ENCODE data around the gene NFIL3. TPM values are rescaled to one million over a fixed set of nuclear protein-coding genes. Genes with fewer than 3 reads are reported as not detected.

NFIL3 gene
- total RNA-seq, 4 donors from 2014 or later: 15.8 to 26.4 (median 22.2) TPM

DNA sequence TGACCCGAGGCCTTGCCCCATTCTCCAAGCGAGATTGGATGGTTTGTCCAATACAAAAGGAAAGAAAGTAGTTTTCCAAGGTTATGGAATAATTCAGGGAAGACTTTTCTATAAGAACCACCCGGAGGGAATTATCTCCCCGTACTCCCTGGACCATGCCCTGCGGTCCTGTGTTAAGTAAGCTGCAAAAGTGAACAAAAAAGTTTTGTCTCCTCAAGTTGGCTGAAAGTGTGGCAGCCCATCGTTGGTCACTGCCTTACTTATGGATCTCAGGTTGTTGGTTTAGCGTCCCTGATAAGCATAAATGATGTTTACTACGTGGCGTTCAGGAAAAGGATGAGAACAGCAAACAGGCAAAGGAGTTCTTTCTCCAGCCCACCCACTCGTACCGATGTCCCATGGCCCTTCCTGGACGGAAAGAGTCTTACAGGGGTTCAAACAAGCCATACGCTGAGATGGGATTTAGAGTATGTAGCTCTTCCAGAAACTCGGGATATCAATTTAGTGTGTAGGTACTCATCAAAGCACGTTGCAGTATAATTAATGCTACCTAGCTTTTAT, 61.5 kb downstream of the NFIL3 start:
- DNase-seq: no peak
- 10 to 53% methylated on average over 2 to 15 of the region's 15 CpGs for WGBS, 2 donors (ENCODE audit: low coverage in 1 of 2)
- Histone ChIP-seq H3K36me3 (no peaks in the 10 kb centered on the region), H3K9me3 (no peaks in the 10 kb centered on the region), H3K4me3 (peak overlapping the region in 3 of 4 donors; percentile 82 to 97 (median 85)), H3K4me1 (peaks cover 0 to 22% (median 19%) of the 10 kb centered on the region in 4 donors), H3K27me3 (no peaks in the 10 kb centered on the region), H3K27ac (peak overlapping the region; percentile 91 to 94 (median 92))
- in situ Hi-C loops (cut with MboI; ENCODE audit: low pct_ligation_motif_present in 1 of 4, low pct_unique_long_range_greater_than_20kb in 1 of 4, low sequenced_read_pairs in 3 of 4): loop anchor here in 1 of 4 donors (10.0 kb wide), 1 partner anchor 63 kb away; the partner anchor contains the start of gene NFIL3
- intact Hi-C loops (cut with DNase I; ENCODE audit: low total_unique reads): no loop called here
- TF ChIP-seq, protein P1, sequence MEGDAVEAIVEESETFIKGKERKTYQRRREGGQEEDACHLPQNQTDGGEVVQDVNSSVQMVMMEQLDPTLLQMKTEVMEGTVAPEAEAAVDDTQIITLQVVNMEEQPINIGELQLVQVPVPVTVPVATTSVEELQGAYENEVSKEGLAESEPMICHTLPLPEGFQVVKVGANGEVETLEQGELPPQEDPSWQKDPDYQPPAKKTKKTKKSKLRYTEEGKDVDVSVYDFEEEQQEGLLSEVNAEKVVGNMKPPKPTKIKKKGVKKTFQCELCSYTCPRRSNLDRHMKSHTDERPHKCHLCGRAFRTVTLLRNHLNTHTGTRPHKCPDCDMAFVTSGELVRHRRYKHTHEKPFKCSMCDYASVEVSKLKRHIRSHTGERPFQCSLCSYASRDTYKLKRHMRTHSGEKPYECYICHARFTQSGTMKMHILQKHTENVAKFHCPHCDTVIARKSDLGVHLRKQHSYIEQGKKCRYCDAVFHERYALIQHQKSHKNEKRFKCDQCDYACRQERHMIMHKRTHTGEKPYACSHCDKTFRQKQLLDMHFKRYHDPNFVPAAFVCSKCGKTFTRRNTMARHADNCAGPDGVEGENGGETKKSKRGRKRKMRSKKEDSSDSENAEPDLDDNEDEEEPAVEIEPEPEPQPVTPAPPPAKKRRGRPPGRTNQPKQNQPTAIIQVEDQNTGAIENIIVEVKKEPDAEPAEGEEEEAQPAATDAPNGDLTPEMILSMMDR (IDR thresholded peaks at IDR 0.05): no peak
- TF ChIP-seq POLR2A (IDR thresholded peaks at IDR 0.05) (no peak), POLR2AphosphoS5 (IDR thresholded peaks at IDR 0.05) (no peak), EP300 (IDR thresholded peaks at IDR 0.05; ENCODE audit: low read depth) (no peak)

DNA sequence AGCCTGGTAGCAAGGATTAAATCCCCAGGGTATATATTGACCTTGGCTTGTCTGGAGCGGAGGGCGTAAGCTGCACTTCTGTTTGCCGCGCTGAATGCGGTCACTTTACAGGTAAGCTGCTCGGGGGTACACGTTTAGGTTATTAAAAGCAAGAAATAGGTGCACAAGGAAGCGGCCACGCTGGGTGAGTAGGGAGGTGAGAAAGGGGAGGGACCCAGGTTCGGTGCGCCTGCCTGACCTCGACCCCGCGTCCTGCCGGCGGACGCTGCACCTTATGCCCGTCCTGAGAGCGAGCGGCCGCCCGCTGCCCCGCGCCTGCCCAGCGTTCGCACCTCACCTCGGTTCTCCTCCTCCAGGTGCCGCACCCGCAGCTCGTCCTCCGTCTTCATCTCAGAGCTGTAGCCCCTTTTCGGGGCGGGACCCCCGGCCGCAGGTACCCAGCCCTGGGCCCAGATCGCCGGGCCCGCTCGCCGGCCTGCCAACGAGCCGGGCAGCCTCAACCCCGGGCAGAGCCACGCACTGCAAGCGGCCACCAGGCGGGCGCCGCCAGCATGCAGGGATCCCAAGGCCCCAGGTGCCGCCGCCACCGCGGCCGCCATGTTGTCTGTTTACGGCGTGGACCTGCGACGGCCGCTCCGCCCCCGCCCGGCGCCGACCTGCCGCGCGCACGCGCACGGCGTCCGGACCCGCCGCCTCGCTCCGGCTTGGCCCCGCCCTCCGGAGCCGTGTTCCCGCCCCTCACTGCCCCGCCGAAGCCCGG, 62.2 kb downstream of the NFIL3 start, which contains the start of gene AUH:
Gene AUH (minus strand): TSS at position 628 of the 760 bp plus-strand sequence. CDS start 29 bp downstream, at position 599.
- Histone ChIP-seq H3K4me1 (peaks cover 0 to 22% (median 19%) of the 10 kb centered on the region in 4 donors), H3K27me3 (no peaks in the 10 kb centered on the region), H3K27ac (peak within 1 kb of the TSS; percentile 91 to 94 (median 92)), H3K4me3 (peak within 1 kb of the TSS; percentile 82 to 97 (median 88)), H3K36me3 (no peaks in the 10 kb centered on the region), H3K9me3 (no peaks in the 10 kb centered on the region)
- TF ChIP-seq EP300 (IDR thresholded peaks at IDR 0.05; ENCODE audit: low read depth) (no peak), POLR2A (IDR thresholded peaks at IDR 0.05) (peak; percentile 52), POLR2AphosphoS5 (IDR thresholded peaks at IDR 0.05) (peak in 2 of 3 donors; percentile 61 to 71)
- TF ChIP-seq, protein P1 (IDR thresholded peaks at IDR 0.05): no peak
- intact Hi-C loops (cut with DNase I; ENCODE audit: low total_unique reads): no loop called here
- DNase-seq: peak; percentile 91
- 0 to 1% methylated on average over 7 to 55 of the region's 82 CpGs for WGBS, 2 donors (ENCODE audit: low coverage in 1 of 2)
- in situ Hi-C loops (cut with MboI; ENCODE audit: low pct_ligation_motif_present in 1 of 4, low pct_unique_long_range_greater_than_20kb in 1 of 4, low sequenced_read_pairs in 3 of 4): loop anchor here in 1 of 4 donors (10.0 kb wide), 1 partner anchor 63 kb away; the partner anchor contains the start of gene NFIL3

DNA sequence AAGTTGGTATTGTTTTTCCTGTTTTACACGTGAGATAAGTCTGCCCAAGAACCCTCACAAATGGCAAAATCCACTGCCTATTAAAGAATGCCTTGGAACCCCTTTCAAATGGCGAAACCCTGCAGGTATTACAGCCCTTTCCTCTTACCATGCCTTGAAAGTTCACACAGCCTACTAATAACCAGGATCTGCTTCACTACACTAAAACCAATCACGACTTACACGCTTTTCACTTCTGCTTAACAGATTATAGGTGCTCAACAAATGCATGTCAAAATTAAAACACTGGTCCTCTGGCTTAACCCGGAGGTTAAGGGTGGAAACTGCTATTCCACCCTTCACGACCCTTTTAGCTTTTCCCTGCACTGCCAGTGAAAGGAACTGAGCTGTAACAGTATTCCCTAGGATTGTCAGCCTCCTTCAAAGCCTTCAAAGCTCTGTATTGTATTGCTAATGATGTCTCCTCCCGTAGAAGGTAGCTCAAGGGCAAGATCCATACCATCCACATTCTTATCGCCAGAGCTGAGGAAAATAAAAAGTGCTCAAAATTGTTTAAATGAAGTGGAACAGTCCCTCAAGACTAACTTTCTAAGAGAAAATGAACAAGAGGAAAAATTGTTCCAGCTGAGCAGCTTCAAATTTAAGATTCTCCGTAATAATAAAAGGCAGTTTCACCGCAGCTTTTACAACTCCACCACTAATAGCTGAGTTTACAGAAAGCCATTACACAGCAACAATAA, 62.9 kb downstream of the NFIL3 start:
- 13 to 23% methylated on average over 8 to 10 of the region's 10 CpGs for WGBS, 2 donors (ENCODE audit: low coverage in 1 of 2)
- no peak for DNase-seq
- H3K9me3 ChIP-seq: no peaks in the 10 kb centered on the region
- in situ Hi-C loops (cut with MboI; ENCODE audit: low pct_ligation_motif_present in 1 of 4, low pct_unique_long_range_greater_than_20kb in 1 of 4, low sequenced_read_pairs in 3 of 4) (loop anchor here in 1 of 4 donors (10.0 kb wide), 1 partner anchor 64 kb away; the partner anchor contains the start of gene NFIL3), intact Hi-C loops (cut with DNase I; ENCODE audit: low total_unique reads) (no loop called here)
- no peaks in the 10 kb centered on the region for H3K27me3 ChIP-seq
- peaks cover 0 to 22% (median 19%) of the 10 kb centered on the region in 4 donors for H3K4me1 ChIP-seq
- TF ChIP-seq EP300 (IDR thresholded peaks at IDR 0.05; ENCODE audit: low read depth) (no peak), POLR2AphosphoS5 (IDR thresholded peaks at IDR 0.05) (no peak), POLR2A (IDR thresholded peaks at IDR 0.05) (no peak)
- TF ChIP-seq, protein P1 (IDR thresholded peaks at IDR 0.05): no peak
- peak overlapping the region; percentile 91 to 94 (median 92) for H3K27ac ChIP-seq
- peak overlapping the region; percentile 82 to 97 (median 88) for H3K4me3 ChIP-seq
- H3K36me3 ChIP-seq: no peaks in the 10 kb centered on the region
